HCT116 (cell line): ENCODE data around the gene ID3.

ENCODE experiments used
- EGR1 ChIP-seq: IDR thresholded peaks from 2 replicates; pipeline ENCODE4 v1.6.1; 2012; ENCODE audit warnings: low read depth
- ELF1 ChIP-seq: IDR thresholded peaks from 2 replicates; pipeline ENCODE4 v1.6.1; 2012; ENCODE audit warnings: low read depth, borderline replicate concordance
- EZH2 ChIP-seq: fragments of 200-600 bp; sonication (generic); IDR thresholded peaks from 2 replicates; pipeline ENCODE4 v1.6.1; 2017; ENCODE audit warnings: antibody characterized with exemption, mixed run types
- EZH2phosphoT487 ChIP-seq: fragments of 200-600 bp; IDR thresholded peaks from 2 replicates; pipeline ENCODE4 v1.6.1; 2018; ENCODE audit warnings: antibody characterized with exemption, borderline replicate concordance
- MAX ChIP-seq: IDR thresholded peaks from 2 replicates; pipeline ENCODE4 v1.6.1; 2012
- POLR2A ChIP-seq: IDR thresholded peaks from 2 replicates; pipeline ENCODE4 v1.7.0; 2011; ENCODE audit warnings: borderline replicate concordance; ENCODE audit not compliant: insufficient read depth, insufficient read length; ENCODE audit errors: extremely low read depth
- POLR2AphosphoS5 ChIP-seq: IDR thresholded peaks from 2 replicates; pipeline ENCODE4 v1.6.1; 2011; ENCODE audit warnings: mild to moderate bottlenecking, low read depth, low read length, moderate library complexity
- SIN3A ChIP-seq: IDR thresholded peaks from 2 replicates; pipeline ENCODE4 v1.6.1; 2012; ENCODE audit warnings: low read depth
- SP1 ChIP-seq: IDR thresholded peaks from 2 replicates; pipeline ENCODE4 v1.6.1; 2012; ENCODE audit warnings: low read depth
- TF ChIP-seq, protein P1 (sequence below), 3 experiments: fragments of 200-600 bp in 1 of 3; sonication (generic) in 1 of 3; IDR thresholded peaks in 2 of 3; conservative IDR thresholded peaks in 1 of 3; 2 replicates each; pipeline ENCODE4 v1.5.1; 2012 to 2017; ENCODE audit warnings: low read depth in 2 of 3, low read length in 2 of 3, antibody characterized with exemption in 1 of 3, borderline replicate concordance in 1 of 3, control low read depth in 1 of 3, mild to moderate bottlenecking in 1 of 3, mixed read lengths in 1 of 3, mixed run types in 1 of 3, moderate library complexity in 1 of 3; ENCODE audit not compliant: insufficient read depth in 1 of 3

GRCh38 chr1:23546897-23547584 is 12.3 kb downstream of the ID3 start:
- TF ChIP-seq, protein P1, sequence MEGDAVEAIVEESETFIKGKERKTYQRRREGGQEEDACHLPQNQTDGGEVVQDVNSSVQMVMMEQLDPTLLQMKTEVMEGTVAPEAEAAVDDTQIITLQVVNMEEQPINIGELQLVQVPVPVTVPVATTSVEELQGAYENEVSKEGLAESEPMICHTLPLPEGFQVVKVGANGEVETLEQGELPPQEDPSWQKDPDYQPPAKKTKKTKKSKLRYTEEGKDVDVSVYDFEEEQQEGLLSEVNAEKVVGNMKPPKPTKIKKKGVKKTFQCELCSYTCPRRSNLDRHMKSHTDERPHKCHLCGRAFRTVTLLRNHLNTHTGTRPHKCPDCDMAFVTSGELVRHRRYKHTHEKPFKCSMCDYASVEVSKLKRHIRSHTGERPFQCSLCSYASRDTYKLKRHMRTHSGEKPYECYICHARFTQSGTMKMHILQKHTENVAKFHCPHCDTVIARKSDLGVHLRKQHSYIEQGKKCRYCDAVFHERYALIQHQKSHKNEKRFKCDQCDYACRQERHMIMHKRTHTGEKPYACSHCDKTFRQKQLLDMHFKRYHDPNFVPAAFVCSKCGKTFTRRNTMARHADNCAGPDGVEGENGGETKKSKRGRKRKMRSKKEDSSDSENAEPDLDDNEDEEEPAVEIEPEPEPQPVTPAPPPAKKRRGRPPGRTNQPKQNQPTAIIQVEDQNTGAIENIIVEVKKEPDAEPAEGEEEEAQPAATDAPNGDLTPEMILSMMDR (IDR thresholded peaks at IDR 0.05 in 2 of 3, conservative IDR thresholded peaks at IDR 0.05 in 1 of 3; ENCODE audit: borderline replicate concordance in 1 of 3, insufficient read depth in 1 of 3, low read depth in 2 of 3, low read length in 2 of 3): no peak
- TF ChIP-seq EZH2 (no peak), POLR2A (no peak), EGR1 (no peak), SIN3A (no peak), SP1 (no peak), EZH2phosphoT487 (no peak), ELF1 (no peak), MAX (no peak), POLR2AphosphoS5 (no peak)
